HG02642 (cell line): Measurements from ENCODE around the gene ITSN2.

Experiments
- ATAC-seq: cut with Tn5 transposase; IDR thresholded peaks from one replicate; pipeline ENCODE4 v1.9.1; 2021; ENCODE audit warnings: mild to moderate bottlenecking; ENCODE audit not compliant: unreplicated experiment, poor library complexity

The ITSN2 gene

DNA sequence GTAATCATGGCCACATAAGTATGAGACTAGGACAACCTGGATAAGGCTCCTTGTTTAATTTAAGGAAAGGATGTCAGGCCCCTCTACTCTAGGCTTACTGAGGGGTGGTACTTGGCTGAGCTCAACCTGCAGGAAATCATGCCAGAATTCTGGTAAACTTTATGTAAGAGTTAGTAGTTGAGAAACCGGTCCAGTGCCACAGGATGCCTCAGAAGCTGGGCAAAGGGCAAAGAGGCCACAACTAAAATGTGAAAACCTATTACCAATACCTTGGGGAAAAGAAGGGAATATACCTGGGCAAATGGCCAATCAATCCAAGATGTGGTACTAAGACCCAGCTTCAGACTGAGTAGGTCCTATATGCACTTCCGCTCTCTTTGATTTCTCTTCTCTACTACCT lies 86.7 kb downstream of the ITSN2 start:
- ATAC-seq, result no peak

DNA sequence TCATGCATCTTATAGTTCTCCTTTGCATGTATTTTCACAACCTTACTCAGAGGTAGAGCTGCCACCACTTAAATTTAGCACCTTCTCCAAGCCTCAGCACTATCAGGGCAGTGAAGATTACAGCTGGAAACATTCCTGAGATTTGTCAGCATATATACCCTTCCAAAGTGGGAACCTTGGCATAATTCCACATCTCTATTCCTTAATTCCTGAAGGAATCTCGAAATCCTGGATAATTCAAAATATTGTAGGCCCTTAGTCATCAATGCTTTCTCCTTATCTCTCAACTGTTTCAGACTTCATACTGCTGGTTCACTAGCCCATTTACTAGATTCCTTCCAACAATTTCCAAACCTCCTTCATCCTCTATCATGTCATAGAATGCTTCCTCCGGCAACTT lies 87.4 kb downstream of the ITSN2 start:
- no peak for ATAC-seq

DNA sequence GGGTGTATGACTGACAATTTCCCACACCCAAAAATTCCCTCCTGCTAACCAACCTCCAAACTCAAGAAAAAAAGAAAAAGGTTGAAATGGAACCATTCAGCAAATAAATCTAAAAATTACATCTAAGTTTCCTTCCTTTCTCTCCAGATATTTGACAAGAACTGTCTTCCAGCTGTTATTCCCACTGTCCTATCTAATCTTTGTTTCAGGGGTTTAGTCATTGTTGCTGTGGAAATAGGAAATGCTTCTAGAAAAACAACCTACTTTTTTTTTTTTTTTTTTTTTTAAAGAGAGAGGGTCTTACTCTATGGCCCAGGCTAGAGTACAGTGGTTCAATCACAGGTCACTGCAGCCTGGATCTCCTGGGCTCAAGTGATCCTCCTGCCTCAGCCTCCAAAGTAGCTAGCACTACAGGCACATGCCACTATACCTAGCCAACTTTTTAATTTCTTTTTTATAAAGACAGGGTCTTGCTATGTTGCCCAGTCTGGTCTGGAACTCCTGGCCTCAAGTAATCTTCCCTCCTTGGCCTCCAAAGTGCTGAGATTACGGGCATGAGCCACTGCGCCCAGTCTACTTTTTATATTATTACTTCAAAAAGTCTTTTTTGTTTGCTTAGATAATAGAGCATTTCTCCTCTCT lies 88.1 kb downstream of the ITSN2 start:
- ATAC-seq, result no peak

DNA sequence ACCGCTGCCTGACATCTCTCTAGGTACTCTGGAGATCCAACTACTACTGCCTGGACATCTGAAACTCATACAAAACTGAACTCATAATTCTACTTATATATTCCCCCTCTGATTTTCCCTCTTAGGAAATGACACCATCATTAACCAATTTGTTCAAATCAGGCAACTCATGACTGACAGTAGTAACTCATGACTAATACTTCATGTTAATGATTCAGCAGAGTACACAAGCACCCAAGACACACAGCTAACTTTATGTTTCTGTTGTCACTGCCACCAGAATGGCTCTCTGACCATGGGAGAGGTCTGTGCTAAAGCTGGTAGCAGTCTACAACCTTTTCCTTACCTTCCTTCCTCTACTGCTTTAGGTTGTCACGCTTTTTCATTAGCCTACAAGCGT lies 91.1 kb downstream of the ITSN2 start:
- ATAC-seq, result no peak

DNA sequence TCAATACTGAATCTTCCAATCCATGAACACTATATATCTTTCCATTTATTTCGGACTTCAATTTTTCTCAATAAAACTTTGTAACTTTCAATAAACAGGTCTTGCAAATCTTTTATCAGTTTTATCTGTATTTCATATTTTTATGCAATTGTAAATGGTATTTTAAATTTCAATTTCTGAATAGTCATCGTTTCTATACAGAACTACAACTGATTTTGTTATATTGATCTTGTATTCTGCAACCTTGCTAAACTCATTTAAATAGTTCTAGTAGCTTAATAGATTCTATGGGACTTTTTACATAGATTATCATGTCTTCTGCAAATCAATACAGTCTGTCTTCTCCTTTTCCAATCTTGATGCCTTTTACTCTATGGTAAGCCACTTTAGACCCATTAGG lies 95.1 kb downstream of the ITSN2 start:
- no peak for ATAC-seq

DNA sequence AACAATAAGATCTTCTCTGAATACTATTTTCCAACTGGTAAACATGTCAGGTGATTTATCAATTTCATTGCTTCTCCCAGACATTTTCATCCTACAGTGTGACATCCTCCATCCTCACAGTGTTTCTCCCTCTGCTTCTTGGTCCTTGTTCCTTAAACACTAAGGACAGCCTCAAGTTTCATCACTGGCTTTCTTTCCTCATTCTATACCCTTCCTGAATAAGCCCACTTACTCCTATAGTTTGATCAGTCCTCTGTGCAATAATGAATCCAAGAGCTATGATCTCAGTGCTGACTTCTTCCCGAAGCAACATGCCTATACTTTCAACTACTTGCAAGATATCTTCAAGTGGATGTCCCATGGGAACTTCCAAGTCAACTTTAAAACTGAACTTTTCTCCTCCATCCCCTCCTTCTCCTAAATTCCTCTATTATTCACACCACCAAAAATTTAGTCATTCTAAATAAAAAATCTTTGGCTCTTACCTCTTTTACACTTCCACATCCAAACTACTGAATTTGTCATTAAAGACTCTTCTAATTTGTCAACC lies 97.8 kb downstream of the ITSN2 start:
- no peak for ATAC-seq

DNA sequence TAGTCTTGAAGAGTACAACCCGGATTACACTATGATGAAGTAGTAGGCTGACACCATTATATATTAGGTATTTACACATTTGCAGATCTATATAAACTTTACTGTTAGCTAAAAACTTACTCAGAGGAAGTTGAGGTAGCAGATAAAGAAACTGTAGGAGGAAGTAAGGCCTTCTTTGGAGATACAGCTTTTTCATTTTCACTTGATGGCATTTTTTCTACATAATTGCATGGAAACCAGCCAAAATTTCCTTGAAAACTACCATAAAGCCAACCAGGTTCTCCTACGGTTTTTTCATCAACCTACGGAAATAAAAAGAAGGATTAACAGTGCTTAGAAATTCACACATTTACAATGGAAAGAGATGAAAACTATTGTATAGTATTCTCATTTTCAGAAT lies 98.9 kb downstream of the ITSN2 start:
- no peak for ATAC-seq

DNA sequence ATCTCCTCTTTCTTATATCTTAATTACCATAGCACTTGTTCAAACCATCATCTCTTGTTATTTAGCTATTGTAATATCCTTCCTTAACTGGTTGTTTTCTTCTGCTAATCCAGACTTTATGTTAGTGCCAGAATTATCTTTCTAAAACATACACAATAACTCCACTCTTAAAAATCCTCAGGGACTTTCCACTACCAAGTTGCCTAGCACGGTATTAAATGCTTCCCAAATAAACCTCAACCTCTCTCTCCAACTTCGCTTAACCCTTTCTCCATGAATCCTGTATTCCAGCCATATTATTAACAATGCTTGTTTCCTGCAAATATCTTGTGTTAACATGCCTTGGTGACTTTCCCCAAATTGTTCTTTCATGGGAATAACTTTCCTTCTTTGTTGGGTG lies 101.0 kb downstream of the ITSN2 start:
- no peak for ATAC-seq

DNA sequence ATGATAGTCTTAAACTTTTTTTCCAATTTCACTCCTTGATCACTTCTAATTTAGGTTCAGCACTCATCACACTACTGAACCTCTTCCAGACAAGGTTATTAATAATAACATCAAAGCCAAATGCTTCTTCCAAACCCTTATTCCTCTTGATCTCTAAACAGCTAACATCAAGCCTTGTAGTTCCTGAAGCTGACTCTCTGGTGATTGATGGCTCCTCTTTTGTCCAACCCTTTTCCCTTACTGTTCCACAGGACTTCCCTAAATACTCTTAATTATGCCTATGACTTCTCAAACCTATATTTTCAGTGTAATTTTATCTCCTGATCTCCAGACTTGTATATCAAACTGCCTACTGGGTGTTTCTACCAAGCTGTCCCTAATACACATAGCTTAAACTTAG lies 101.6 kb downstream of the ITSN2 start:
- ATAC-seq, result no peak

DNA sequence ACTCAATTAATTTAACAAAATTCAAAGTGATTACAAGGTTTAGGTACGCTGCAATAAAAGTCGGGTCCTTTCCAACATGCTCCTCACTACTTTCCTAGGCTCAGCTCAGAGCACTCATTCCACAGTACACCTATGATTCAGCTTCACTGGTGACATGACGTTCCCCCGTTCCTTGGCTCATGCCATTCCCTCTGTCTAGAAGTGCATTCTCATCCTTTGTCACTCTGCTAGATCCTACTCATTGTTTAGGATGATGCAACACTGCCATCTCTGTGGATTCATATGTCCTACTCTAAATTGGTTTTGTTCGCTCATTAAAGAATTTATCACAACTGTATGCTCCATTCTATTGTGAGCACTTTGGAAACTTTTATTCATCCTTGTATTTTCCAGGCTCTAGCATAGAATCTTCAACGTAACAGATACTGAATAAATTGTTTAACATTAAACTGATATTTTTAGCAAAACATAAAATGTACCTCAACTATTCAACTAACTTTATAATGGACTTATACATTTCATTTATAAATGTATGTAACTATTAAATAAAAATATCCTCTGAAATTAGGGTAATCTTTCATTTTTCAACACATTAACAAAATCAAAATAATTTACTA lies 106.9 kb downstream of the ITSN2 start:
- no peak for ATAC-seq

DNA sequence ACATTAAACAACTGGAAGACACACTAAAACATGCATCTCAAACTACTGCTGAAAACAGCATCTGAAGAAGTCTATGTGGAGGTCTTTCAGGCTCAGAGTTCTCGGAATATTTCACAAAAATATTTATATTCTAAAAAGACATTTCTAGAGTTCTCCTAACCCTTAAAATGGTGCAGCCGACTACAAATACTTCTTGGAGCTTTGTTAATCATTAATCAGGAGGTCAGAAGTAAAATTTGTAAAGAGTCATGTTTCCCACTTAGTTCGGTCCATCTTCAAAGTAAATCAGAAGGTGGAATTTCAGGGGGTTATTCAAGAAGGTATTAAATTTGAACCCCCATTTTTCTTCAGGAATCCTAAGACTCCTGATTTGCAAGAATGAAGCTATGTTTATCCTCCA lies 112.7 kb downstream of the ITSN2 start:
- no peak for ATAC-seq

DNA sequence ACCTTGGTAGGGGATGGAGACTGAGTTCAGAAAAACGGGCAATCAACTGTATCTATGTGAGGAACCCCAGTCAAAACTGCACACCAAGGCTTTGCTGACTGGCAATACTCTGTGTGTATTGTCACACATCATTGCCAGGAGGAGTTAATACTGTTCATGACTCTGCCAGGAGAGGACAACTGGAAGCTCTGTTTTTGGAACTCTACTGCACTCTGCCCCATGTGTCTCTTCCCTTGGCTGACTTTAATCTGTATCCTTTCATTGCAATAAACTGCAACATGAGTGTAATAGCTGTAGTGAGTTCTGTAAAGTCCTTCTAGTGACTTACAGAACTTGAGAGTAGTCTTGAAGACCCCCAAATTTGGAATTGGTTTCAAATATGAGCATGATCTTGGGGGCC lies 113.2 kb downstream of the ITSN2 start:
- ATAC-seq, result no peak

DNA sequence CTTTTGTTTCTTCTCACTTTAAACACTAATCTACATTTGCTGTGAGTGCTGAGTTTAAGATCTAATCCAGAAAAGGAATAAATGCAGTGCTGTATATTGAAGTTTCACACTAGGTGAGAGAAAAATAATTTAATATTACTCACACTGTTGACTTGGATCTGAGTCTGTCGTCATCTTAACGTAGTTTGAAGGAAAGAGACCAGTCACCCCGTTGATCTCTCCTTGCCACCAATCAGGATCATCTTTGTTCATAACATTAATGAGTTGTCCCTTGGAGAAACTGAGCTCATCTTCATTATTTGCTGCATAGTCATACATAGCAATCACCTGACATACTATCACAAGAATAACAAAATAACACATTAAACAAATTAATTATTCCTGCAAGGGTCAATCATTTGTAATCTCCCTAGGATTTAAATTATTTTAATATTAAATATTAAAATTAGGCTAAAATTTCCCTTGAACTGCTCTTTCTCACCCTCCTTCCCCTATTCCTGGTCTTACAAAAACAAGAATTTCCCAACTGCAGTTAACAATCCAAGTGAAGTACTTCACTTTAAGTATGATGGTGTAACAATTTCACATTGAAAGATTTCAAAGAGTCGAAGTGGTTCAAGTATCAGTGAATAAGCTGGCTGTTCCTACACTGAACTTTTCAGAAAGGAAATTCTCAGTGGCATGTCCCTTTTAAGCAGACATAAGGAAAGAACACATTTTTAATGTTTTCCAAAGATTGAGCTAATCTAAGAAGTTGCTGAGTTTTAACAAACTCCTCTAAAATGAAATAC lies 114.2 kb downstream of the ITSN2 start:
- no peak for ATAC-seq

DNA sequence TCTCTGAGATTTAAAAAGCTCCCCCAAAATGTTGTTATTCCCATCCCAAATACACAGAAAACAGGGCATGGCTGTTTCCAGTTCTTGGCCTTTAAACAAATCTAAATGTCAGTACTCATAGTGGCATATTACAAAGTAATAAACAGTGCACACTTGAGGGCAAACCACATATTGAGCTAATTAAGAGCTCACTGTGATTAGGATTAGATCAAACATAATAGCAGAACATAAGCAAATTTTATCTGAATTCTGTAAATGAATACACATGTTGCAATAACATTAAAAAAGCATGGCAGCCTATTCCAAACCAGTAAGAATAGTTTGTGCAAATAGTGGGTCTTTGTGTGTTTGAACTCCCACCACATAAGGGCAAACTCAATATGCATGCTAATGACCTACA lies 118.8 kb downstream of the ITSN2 start:
- ATAC-seq, result no peak

DNA sequence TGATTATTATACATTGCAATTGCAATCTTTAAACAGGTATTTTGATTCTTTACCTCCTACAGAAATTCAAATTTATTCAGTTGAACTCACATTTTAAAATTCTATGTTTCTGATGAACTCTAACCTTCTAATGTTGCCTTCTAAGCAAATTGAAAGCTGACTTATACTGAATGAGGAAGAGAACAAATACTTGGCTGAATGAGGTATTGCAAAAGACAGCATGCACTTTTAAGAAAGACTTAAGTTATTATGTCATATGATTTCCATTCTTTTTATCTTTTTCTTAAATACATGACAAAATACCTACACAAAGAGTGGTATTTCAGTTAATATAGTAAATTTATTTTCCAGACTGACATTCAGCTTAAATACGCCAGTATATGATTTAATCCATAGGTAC lies 120.8 kb downstream of the ITSN2 start:
- no peak for ATAC-seq

DNA sequence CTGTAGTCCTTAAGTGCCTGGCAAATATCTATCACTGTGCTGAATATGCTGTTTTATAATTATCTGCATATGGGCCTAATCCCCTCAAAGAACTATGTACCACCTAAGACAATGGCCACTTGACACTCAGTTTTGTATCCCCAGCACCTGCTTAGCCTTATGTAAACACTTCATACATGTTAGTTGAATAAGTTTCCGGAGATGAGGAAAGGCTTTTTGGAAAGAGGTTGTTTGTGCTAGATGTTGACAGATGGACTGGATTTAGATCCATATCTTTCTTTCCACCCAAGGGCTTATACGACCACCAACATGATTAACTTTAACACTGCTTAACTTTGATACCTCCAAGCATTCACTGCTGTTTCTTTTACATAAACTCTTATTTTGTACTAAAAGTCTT lies 122.2 kb downstream of the ITSN2 start:
- no peak for ATAC-seq

DNA sequence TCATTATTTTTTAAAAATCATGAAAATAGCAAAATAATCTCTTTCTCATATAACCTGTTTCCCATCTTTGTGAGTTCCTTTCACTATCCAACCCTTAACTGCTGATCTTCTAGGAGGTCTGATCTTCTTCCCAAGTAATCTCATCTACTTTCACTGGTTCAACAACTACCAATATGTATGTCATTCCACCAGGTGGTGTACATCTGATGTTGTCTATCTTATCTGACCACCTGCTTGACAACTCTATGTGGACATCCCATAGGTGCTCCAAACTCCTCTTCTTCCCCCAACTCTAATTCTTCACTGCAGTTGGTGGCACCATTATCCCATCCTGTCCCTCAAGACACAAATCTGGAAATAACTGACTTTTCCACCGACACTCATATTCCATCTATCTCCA lies 123.0 kb downstream of the ITSN2 start:
- ATAC-seq, result no peak

DNA sequence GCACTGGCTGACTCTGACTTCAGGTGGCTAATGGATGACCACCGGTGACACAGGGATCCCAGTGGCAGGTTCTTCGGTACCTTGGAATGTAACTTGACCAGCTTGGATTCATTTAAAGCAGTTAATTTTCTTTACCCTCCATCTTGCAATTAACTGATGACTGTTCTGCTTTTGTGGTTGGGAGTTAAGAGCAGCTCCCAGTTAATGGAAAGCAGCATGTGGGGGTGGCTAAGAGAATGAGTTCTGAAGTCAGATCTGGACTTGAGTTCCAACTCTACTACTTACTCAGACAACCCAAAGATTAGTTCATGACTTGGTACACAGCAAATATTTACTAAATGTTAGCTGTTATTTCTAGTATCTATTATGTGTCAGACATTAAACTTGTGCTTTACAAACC lies 127.0 kb downstream of the ITSN2 start:
- ATAC-seq, result no peak

DNA sequence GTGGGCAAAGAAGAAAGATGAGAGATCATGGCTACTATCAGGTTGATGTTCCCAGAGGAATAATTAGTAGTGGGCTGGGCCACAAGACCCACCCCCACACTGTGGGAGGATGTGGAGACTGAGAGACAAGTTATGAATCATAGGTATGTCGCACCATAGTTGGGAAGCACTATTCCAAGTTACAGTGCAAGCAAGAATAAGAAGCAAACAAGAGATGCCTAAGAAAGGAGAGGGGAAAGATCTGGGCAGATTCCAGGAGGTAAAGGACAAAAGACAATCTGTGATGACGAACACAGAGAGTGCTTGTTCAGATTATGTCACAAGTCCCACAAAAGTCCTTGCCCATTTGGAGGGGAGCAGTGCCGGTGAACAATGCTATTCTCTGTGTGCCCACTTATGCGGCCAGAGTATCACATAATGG lies 128.9 kb downstream of the ITSN2 start:
- ATAC-seq, result no peak

DNA sequence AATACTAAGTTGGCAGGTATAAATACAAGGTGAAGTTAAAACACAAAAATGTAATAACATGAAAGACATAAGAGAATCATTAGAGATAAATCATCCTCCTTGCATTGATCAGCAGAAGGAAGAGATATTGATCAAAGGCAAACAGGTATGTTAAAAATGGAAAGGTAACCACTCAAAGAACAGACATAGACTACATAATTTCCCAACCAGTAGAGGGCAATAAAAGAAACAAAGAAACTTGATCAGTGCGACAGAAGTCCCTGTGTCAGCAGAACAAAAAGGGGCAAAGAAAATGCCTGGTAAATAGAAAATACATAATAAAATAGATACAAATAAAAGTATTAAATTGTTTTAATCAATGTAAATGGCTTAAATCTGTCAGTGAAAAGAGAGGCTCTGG lies 131.9 kb downstream of the ITSN2 start:
- ATAC-seq, result no peak

DNA sequence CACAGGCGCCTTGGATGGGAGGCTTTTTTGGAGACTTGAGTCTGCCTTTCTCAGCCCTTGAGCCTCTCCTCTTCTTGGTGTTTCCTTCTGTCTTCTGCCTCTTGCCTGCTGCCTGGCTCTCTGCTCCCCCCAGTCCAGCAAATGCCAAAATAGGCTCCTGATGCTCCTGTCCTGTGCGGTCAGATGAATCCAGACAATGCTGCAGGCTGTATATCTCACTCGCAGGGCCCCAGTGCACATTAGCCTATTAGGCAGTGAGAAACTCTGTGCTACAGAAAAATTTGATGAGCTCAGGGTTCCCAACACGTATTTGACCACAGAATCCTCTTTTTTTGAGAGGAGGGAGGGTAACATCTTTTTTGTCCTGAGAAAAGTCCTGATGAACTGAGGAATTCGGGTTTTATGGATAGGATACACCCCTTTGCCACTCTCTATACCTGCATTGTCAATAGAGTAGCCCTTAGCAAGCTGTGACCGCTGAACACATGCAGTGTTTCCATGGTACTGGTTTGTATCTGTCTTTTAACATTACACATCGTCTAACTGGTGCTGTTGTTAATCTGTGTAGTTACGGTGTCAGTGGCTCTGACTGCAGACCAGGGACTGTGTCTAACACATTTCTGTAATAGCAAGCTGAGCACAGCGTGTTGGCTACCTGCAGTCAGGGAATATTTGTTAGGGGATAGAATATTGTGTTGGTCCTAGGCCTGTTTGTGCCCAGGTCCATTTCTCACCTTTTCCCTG lies 134.7 kb downstream of the ITSN2 start:
- no peak for ATAC-seq
